Kidney epithelial cell (primary cell): Measurements from ENCODE around the gene PACRG. TPM values are rescaled to one million over a fixed set of nuclear protein-coding genes. Genes with fewer than 3 reads are reported as not detected.

Source experiments
- DNase-seq: peaks from one replicate; pipeline ENCODE4 v3.0.0-alpha.2; 2010; ENCODE audit warnings: low read depth
- H3K27me3 ChIP-seq: 2 replicates; pipeline ENCODE4 v1.6.0; 2011; ENCODE audit warnings: low read length; ENCODE audit not compliant: control insufficient read depth, insufficient read depth
- H3K36me3 ChIP-seq: 2 replicates; pipeline ENCODE4 v1.5.1; 2011; ENCODE audit warnings: low read length; ENCODE audit not compliant: control insufficient read depth, insufficient read depth
- H3K4me3 ChIP-seq: 2 replicates; pipeline ENCODE4 v1.5.1; 2011; ENCODE audit warnings: low read depth, mild to moderate bottlenecking, control low read depth, low read length
- CTCF ChIP-seq: IDR thresholded peaks from 2 replicates; pipeline ENCODE4 v1.5.1; 2011; ENCODE audit warnings: mild to moderate bottlenecking, moderate library complexity, low read length, control low read depth, inconsistent platforms; ENCODE audit not compliant: insufficient read depth, poor library complexity, severe bottlenecking
- total RNA-seq: library from RNA; depleted of rRNA; stranded (reverse); fragments of >200 nt; gene quantifications from 2 replicates; pipeline ENCODE4 v1.2.3, GENCODE V29; 2015

The PACRG gene
- total RNA-seq, 1 donor from 2014 or later: 0.29 TPM

- no peaks in the 10 kb centered on the region for H3K27me3 ChIP-seq
- no peak overlapping the region for H3K4me3 ChIP-seq
- no peaks in the 10 kb centered on the region for H3K36me3 ChIP-seq
- no peak for TF ChIP-seq CTCF
- DNase-seq: no peak
Measured at GRCh38 chr6:162825597-162825996, 97.8 kb downstream of the PACRG start.

DNA sequence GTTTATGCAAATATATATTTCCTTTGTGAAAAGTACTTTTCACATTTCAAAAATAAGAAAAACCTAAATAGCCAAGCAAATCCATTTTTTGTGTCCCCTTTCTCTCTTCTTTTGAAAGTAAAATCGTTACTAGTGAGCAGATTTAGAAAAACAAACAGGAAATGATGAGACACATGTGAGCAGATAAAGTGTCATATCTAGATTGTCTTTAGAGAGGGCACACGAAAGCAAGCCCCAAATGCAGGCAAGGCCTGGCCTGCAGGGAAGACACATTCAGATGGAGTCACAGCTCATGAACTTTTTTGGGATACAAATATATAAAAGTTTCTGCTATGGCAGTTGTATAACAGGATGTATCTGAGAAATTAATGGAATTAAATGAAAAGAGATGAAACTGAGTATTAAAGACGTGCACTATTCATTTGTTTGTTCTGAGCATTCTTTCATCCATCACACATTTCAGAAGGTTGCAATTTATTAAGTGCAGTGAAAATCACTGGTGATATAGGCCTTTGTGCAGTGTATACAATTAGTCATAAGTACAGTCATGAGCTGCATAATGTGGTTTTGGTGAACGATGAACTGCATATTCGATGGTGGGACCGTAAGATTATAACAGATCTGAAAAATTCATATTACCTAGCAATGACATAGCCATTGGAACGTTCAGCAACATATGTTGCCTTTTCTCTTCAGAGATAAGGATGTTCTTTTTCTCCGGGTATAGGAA is 101.4 kb downstream of the PACRG start:
- no peak overlapping the region for H3K4me3 ChIP-seq

GRCh38 chr6:162833776-162834175 is 106.0 kb downstream of the PACRG start:
- Histone ChIP-seq H3K4me3 (no peak overlapping the region), H3K36me3 (no peaks in the 10 kb centered on the region), H3K27me3 (no peaks in the 10 kb centered on the region)
- TF ChIP-seq CTCF: no peak
- no peak for DNase-seq

More for the DNA sequence above, 101.4 kb downstream of the PACRG start:
- Histone ChIP-seq H3K36me3 (no peaks in the 10 kb centered on the region), H3K27me3 (no peaks in the 10 kb centered on the region)
- no peak for DNase-seq
- TF ChIP-seq CTCF: no peak

DNA sequence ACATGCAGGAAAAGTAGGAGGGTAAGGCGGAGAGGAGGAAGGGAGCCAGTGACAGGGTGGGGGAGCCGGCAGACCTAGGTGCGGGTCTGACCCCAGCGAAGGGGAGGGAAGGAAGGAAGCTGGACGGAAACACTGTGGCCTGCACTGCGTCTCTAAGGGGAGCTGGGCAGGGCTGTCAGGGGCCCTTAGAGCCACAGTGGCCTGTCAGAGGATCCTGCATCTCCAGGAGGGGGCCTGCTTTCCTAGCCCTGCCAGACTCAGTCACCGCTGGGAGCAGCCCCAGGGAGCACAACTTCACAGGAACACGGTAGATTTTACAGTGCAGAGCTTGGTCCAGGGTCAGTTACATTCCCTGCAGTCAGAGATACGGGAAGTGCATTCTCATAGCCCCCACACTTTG is 118.2 kb downstream of the PACRG start:
- no peak for TF ChIP-seq CTCF
- Histone ChIP-seq H3K36me3 (no peaks in the 10 kb centered on the region), H3K4me3 (no peak overlapping the region), H3K27me3 (no peaks in the 10 kb centered on the region)
- no peak for DNase-seq

DNA sequence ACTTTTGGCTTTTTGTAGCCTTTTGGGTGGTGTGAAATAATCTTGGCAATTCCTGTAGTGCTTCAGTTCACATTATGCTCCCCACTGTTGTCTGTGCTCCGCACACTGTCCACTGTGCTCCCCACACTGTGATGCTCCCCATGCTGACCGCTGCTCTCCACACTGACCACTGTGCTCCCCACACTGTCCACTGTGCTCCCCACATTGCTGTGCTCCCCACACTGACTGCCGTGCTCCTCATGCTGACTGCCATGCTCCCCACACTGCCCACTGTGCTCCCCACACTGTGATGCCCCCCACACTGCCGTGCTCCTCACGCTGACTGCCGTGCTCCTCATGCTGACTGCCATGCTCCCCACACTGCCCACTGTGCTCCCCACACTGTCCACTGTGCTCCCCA is 118.9 kb downstream of the PACRG start:
- no peaks in the 10 kb centered on the region for H3K27me3 ChIP-seq
- H3K36me3 ChIP-seq: no peaks in the 10 kb centered on the region
- H3K4me3 ChIP-seq: no peak overlapping the region
- DNase-seq: no peak
- TF ChIP-seq CTCF: no peak

DNA sequence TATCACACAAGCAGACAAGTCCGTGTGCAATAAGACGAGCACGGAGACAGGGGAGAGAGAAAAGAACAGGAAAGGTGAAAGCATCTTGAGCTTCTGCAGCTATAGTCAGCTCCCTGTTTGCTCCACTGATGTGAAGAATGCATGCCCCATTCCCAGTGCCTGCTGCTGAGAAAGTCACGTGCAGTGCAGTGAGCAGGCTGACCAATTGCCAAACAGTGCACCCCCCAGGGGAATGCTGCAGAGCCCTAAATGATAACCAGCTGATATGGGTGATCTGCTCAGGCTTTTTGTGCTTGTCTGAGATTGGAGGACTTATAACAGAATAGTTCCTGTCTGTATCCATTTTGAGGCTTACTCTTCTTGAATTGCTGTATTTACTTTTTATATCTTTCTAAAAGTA is 121.5 kb downstream of the PACRG start:
- TF ChIP-seq CTCF: no peak
- H3K27me3 ChIP-seq: no peaks in the 10 kb centered on the region
- no peak overlapping the region for H3K4me3 ChIP-seq
- no peaks in the 10 kb centered on the region for H3K36me3 ChIP-seq
- DNase-seq: no peak
